ENCODE data around the gene RIPOR2.
A peak's percentile ranks its signal among the peaks of the same experiment; 100 is the strongest.

The RIPOR2 gene

GRCh38 chr6:24874776-24875533 lies 60.8 kb downstream of the RIPOR2 start:
- no peak for DNase-seq

GRCh38 chr6:24874128-24874527 lies 61.6 kb downstream of the RIPOR2 start:
- no peak for DNase-seq

- no peak for DNase-seq
These were observed 63.0 kb downstream of the RIPOR2 start for GRCh38 chr6:24872779-24873178.

- no peak for DNase-seq
These were observed 67.0 kb downstream of the RIPOR2 start for GRCh38 chr6:24868765-24869164.

- DNase-seq = no peak
These were observed 68.6 kb downstream of the RIPOR2 start for GRCh38 chr6:24867104-24867703.

- DNase-seq = no peak
These were observed 70.6 kb downstream of the RIPOR2 start for GRCh38 chr6:24865161-24865560.

- no peak for DNase-seq
These were observed 71.4 kb downstream of the RIPOR2 start for GRCh38 chr6:24864343-24864742.

- no peak for DNase-seq
These were observed 73.8 kb downstream of the RIPOR2 start for GRCh38 chr6:24861934-24862333.

GRCh38 chr6:24859608-24860200 lies 76.1 kb downstream of the RIPOR2 start:
- no peak for DNase-seq

GRCh38 chr6:24859132-24859531 lies 76.6 kb downstream of the RIPOR2 start:
- DNase-seq = no peak

GRCh38 chr6:24858177-24858653 lies 77.5 kb downstream of the RIPOR2 start:
- no peak for DNase-seq

- DNase-seq = no peak
These were observed 78.7 kb downstream of the RIPOR2 start for GRCh38 chr6:24856901-24857670.

- DNase-seq = no peak
These were observed 79.5 kb downstream of the RIPOR2 start for GRCh38 chr6:24856246-24856599.

- peak; percentile 68 for DNase-seq
These were observed 80.1 kb downstream of the RIPOR2 start for GRCh38 chr6:24855395-24856245.

GRCh38 chr6:24854077-24854666 lies 81.6 kb downstream of the RIPOR2 start:
- DNase-seq = no peak

GRCh38 chr6:24851086-24851485 lies 84.7 kb downstream of the RIPOR2 start:
- DNase-seq = no peak

GRCh38 chr6:24849713-24850112 lies 86.0 kb downstream of the RIPOR2 start:
- no peak for DNase-seq

- DNase-seq = peak; percentile 90
These were observed 87.3 kb downstream of the RIPOR2 start for GRCh38 chr6:24848461-24848860.

- no peak for DNase-seq
These were observed 88.4 kb downstream of the RIPOR2 start for GRCh38 chr6:24847402-24847801.

- no peak for DNase-seq
These were observed 90.2 kb downstream of the RIPOR2 start for GRCh38 chr6:24845578-24845977.

- no peak for DNase-seq
These were observed 90.9 kb downstream of the RIPOR2 start for GRCh38 chr6:24844903-24845302.

GRCh38 chr6:24844061-24844460 lies 91.7 kb downstream of the RIPOR2 start:
- DNase-seq = no peak

Data from NCI-H345 (cell line).